HepG2 (cell line): Measurements from ENCODE around the gene CYP4F8. TPM values are rescaled to one million over a fixed set of nuclear protein-coding genes. Genes with fewer than 3 reads are reported as not detected.
A peak's percentile ranks its signal among the peaks of the same experiment; 100 is the strongest.

Experiments used
- ATAD3A ChIP-seq: sonication (generic); formaldehyde crosslinking; IDR thresholded peaks from 2 replicates; pipeline ENCODE4 v1.4.0; 2020; ENCODE audit warnings: missing genetic modification reagents
- ATF7-NPFF ChIP-seq: sonication (generic); formaldehyde crosslinking; IDR thresholded peaks from 2 replicates; pipeline ENCODE4 v1.8.1; 2023; ENCODE audit warnings: mild to moderate bottlenecking, low read depth, missing genetic modification reagents, moderate library complexity
- CHD4 ChIP-seq: fragments of 200-600 bp; sonication (generic); IDR thresholded peaks from 2 replicates; pipeline ENCODE4 v1.7.0; 2017; ENCODE audit warnings: mild to moderate bottlenecking, low read length, borderline replicate concordance
- EHMT2 ChIP-seq: fragments of 200-600 bp; sonication (generic); IDR thresholded peaks from 2 replicates; pipeline ENCODE4 v1.7.0; 2017; ENCODE audit warnings: antibody characterized with exemption, low read depth, low read length, borderline replicate concordance
- HDAC1 ChIP-seq: sonication (generic); formaldehyde crosslinking; IDR thresholded peaks from 2 replicates; pipeline ENCODE4 v1.5.1; 2020; ENCODE audit warnings: mild to moderate bottlenecking, missing genetic modification reagents
- HNRNPL ChIP-seq: fragments of 200-400 bp; formaldehyde crosslinking; IDR thresholded peaks from 2 replicates; pipeline ENCODE4 v1.6.1; 2017; ENCODE audit warnings: mild to moderate bottlenecking, low read depth, low read length
- KLF13 ChIP-seq: sonication (generic); formaldehyde crosslinking; IDR thresholded peaks from 2 replicates; pipeline ENCODE4 v1.4.0; 2020; ENCODE audit warnings: mild to moderate bottlenecking, missing genetic modification reagents
- MBNL3 ChIP-seq: fragments of 250-450 bp; sonication (Bioruptor Pico); conservative IDR thresholded peaks from 2 replicates; pipeline ENCODE4 v1.8.0; 2022; ENCODE audit warnings: mild to moderate bottlenecking, inconsistent platforms
- MTF2 ChIP-seq: sonication (generic); formaldehyde crosslinking; IDR thresholded peaks from 2 replicates; pipeline ENCODE4 v1.5.0; 2020; ENCODE audit warnings: missing genetic modification reagents, borderline replicate concordance
- NR3C1 ChIP-seq: sonication (generic); formaldehyde crosslinking; IDR thresholded peaks from 2 replicates; pipeline ENCODE4 v1.4.0; 2020; ENCODE audit warnings: missing genetic modification reagents
- POLR2G ChIP-seq: fragments of 200-400 bp; formaldehyde crosslinking; IDR thresholded peaks from 2 replicates; pipeline ENCODE4 v1.6.1; 2018; ENCODE audit warnings: mild to moderate bottlenecking, low read depth, low read length, moderate library complexity
- SRSF4 ChIP-seq: fragments of 200-400 bp; formaldehyde crosslinking; IDR thresholded peaks from one replicate; pipeline ENCODE4 v1.6.1; 2018; ENCODE audit warnings: mild to moderate bottlenecking, low read depth, low read length, moderate library complexity; ENCODE audit not compliant: poor library complexity, severe bottlenecking
- ZBTB3 ChIP-seq: sonication (generic); formaldehyde crosslinking; IDR thresholded peaks from 2 replicates; pipeline ENCODE4 v1.4.0; 2020; ENCODE audit warnings: low read depth, mild to moderate bottlenecking, moderate library complexity, missing genetic modification reagents, borderline replicate concordance
- ZNF747 ChIP-seq: sonication (generic); formaldehyde crosslinking; IDR thresholded peaks from 2 replicates; pipeline ENCODE4 v1.8.1; 2023; ENCODE audit warnings: missing genetic modification reagents, mild to moderate bottlenecking, borderline replicate concordance
- polyA plus RNA-seq, 8 experiments: library from polyadenylated mRNA; depleted of rRNA in 3 of 8; stranded (reverse) in 7 of 8; unstranded in 1 of 8; fragments of >200 nt; fragmentation: Illumina TruSeq in 4 of 8; extraction: Trizol in 4 of 8; gene quantifications; 2 replicates each; pipeline versions ENCODE4 v1.2.1 to v1.2.3, GENCODE V29; 2011 to 2016; ENCODE audit warnings: low read depth in 4 of 8, missing spikeins in 1 of 8, mixed read lengths in 1 of 8; ENCODE audit not compliant: insufficient read depth in 1 of 8
- total RNA-seq, 5 experiments: library from RNA; depleted of rRNA; stranded (reverse); fragments of >200 nt; fragmentation: Illumina TruSeq; extraction: Trizol; gene quantifications; 2 replicates each; pipeline ENCODE4 v1.2.3, GENCODE V29; 2016; ENCODE audit warnings: low read depth in 1 of 5
- TF ChIP-seq, protein P1 (sequence below): sonication (generic); formaldehyde crosslinking; IDR thresholded peaks from 2 replicates; pipeline ENCODE4 v1.9.0; 2021; ENCODE audit warnings: missing genetic modification reagents, borderline replicate concordance
- TF ChIP-seq, protein P2 (sequence below): sonication (generic); formaldehyde crosslinking; IDR thresholded peaks from 2 replicates; pipeline ENCODE4 v1.5.1; 2020; ENCODE audit warnings: mild to moderate bottlenecking, missing genetic modification reagents, borderline replicate concordance
- TF ChIP-seq, protein P3 (sequence below): IDR thresholded peaks from 2 replicates; pipeline ENCODE4 v1.6.1; 2016; ENCODE audit warnings: low read depth
- TF ChIP-seq, protein P4 (sequence below), 2 experiments: sonication (generic) in 1 of 2; formaldehyde crosslinking in 1 of 2; IDR thresholded peaks; 2 replicates each; pipeline versions ENCODE4 v1.5.1 to v1.6.1; 2011 to 2020; ENCODE audit warnings: borderline replicate concordance in 1 of 2, low read depth in 1 of 2, low read length in 1 of 2, mild to moderate bottlenecking in 1 of 2, missing genetic modification reagents in 1 of 2, moderate library complexity in 1 of 2
- TF ChIP-seq, protein P5 (sequence below): IDR thresholded peaks from 2 replicates; pipeline ENCODE4 v1.6.1; 2016; ENCODE audit warnings: control low read depth

The CYP4F8 gene
- total and polyA plus RNA-seq, 2 of the 13 experiments (the other 11 are each of a cell fraction or from before 2014, with no cell fraction given), result not detected

DNA sequence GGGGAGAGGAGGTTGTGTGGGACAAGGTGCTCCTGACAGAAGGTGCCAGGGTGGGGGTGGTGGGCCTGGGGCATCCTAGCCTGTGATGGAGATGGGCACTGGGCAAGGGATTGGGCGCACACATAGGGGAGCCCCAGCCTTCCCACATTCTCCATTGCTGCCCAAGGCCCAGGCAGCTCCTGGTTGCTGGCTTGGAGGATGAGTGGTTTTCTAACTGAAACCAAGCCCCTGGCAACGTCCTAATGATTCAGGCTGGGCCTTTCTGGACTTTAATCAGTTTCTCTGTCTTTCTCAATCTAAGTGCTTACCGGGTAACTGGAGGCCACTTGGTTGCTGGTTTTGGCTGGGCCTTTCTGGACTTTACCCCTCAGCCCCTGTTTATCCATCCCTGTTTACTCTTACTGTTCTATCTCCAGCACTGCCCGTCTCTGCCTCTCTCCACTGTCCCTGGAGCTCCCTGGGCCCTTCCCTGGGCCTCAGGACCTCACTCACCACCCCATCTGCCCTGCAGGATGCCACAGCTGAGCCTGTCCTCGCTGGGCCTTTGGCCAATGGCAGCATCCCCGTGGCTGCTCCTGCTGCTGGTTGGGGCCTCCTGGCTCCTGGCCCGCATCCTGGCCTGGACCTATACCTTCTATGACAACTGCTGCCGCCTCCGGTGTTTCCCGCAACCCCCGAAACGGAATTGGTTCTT, 26.0 kb downstream of the CYP4F8 start (continued):
- TF ChIP-seq, protein P1, sequence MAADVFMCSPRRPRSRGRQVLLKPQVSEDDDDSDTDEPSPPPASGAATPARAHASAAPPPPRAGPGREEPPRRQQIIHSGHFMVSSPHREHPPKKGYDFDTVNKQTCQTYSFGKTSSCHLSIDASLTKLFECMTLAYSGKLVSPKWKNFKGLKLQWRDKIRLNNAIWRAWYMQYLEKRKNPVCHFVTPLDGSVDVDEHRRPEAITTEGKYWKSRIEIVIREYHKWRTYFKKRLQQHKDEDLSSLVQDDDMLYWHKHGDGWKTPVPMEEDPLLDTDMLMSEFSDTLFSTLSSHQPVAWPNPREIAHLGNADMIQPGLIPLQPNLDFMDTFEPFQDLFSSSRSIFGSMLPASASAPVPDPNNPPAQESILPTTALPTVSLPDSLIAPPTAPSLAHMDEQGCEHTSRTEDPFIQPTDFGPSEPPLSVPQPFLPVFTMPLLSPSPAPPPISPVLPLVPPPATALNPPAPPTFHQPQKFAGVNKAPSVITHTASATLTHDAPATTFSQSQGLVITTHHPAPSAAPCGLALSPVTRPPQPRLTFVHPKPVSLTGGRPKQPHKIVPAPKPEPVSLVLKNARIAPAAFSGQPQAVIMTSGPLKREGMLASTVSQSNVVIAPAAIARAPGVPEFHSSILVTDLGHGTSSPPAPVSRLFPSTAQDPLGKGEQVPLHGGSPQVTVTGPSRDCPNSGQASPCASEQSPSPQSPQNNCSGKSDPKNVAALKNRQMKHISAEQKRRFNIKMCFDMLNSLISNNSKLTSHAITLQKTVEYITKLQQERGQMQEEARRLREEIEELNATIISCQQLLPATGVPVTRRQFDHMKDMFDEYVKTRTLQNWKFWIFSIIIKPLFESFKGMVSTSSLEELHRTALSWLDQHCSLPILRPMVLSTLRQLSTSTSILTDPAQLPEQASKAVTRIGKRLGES (CRISPR knock-in tag), result no peak
- TF ChIP-seq ATF7-NPFF (CRISPR knock-in tag) (no peak), ATAD3A (CRISPR knock-in tag) (no peak), ZNF747 (no peak), SRSF4 (no peak), MBNL3 (no peak), KLF13 (no peak), HNRNPL (0 out of 2 replicates have a peak, but pooled peaks have one; percentile 45), POLR2G (peak; percentile 57), EHMT2 (peak; percentile 54; the same call in 1 of the 2 replicates), MTF2 (CRISPR knock-in tag) (no peak), HDAC1 (peak; percentile 41), NR3C1 (CRISPR knock-in tag) (no peak), CHD4 (no peak), ZBTB3 (CRISPR knock-in tag) (no peak)
- TF ChIP-seq, protein P2, sequence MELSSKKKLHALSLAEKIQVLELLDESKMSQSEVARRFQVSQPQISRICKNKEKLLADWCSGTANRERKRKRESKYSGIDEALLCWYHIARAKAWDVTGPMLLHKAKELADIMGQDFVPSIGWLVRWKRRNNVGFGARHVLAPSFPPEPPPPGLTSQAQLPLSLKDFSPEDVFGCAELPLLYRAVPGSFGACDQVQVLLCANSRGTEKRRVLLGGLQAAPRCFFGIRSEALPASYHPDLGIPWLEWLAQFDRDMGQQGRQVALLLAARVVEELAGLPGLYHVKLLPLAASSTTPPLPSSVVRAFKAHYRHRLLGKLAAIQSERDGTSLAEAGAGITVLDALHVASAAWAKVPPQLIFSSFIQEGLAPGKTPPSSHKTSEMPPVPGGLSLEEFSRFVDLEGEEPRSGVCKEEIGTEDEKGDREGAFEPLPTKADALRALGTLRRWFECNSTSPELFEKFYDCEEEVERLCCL (CRISPR knock-in tag), result no peak
- TF ChIP-seq, protein P3, sequence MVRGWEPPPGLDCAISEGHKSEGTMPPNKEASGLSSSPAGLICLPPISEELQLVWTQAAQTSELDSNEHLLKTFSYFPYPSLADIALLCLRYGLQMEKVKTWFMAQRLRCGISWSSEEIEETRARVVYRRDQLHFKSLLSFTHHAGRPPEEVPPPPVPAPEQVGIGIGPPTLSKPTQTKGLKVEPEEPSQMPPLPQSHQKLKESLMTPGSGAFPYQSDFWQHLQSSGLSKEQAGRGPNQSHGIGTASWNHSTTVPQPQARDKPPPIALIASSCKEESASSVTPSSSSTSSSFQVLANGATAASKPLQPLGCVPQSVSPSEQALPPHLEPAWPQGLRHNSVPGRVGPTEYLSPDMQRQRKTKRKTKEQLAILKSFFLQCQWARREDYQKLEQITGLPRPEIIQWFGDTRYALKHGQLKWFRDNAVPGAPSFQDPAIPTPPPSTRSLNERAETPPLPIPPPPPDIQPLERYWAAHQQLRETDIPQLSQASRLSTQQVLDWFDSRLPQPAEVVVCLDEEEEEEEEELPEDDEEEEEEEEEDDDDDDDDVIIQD, result no peak
- TF ChIP-seq, protein P4, sequence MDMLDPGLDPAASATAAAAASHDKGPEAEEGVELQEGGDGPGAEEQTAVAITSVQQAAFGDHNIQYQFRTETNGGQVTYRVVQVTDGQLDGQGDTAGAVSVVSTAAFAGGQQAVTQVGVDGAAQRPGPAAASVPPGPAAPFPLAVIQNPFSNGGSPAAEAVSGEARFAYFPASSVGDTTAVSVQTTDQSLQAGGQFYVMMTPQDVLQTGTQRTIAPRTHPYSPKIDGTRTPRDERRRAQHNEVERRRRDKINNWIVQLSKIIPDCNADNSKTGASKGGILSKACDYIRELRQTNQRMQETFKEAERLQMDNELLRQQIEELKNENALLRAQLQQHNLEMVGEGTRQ (IDR thresholded peaks at IDR 0.05; ENCODE audit: low read depth, low read length), result no peak
- TF ChIP-seq, protein P4 (CRISPR knock-in tag; IDR thresholded peaks at IDR 0.05; ENCODE audit: borderline replicate concordance), result no peak
- TF ChIP-seq, protein P5, sequence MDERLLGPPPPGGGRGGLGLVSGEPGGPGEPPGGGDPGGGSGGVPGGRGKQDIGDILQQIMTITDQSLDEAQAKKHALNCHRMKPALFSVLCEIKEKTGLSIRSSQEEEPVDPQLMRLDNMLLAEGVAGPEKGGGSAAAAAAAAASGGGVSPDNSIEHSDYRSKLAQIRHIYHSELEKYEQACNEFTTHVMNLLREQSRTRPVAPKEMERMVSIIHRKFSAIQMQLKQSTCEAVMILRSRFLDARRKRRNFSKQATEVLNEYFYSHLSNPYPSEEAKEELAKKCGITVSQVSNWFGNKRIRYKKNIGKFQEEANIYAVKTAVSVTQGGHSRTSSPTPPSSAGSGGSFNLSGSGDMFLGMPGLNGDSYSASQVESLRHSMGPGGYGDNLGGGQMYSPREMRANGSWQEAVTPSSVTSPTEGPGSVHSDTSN (CRISPR knock-in tag), result no peak
